ENCODE results near the gene POLRMT.
"Not testable (repeated sequence)": the region's sequence is repeated elsewhere in the genome, so short reads cannot be mapped to it uniquely, and the experiment has no call there.

The POLRMT gene

GRCh38 chr19:674282-675151 is 41.2 kb upstream of the POLRMT start:
- no peak for TF ChIP-seq CTCF (conservative IDR thresholded peaks at IDR 0.05; ENCODE audit: low read depth)
- H3K27ac ChIP-seq, result peak overlapping the region; percentile 98
- CTCF ChIA-PET, result no interaction called here
- DNase-seq (ENCODE audit: low spot score), result no peak
- POLR2A ChIA-PET (ENCODE audit: low non-redundant PET), result interaction anchor here (0.6 kb wide), 2 partner anchors 10 to 92 kb away, joined by 4 read pairs; no protein-coding TSS in a partner anchor

GRCh38 chr19:670609-671075 is 37.3 kb upstream of the POLRMT start:
- no peak for TF ChIP-seq CTCF (conservative IDR thresholded peaks at IDR 0.05; ENCODE audit: low read depth)
- DNase-seq (ENCODE audit: low spot score), result no peak
- H3K27ac ChIP-seq, result peak overlapping the region; percentile 59; the same call in 1 of the 2 replicates
- POLR2A ChIA-PET (ENCODE audit: low non-redundant PET), result no interaction called here
- CTCF ChIA-PET, result interaction anchor here (1.9 kb wide), 1 partner anchor 64 kb away, joined by 9 read pairs; no protein-coding TSS in a partner anchor

- CTCF ChIA-PET; POLR2A ChIA-PET (ENCODE audit: low non-redundant PET); H3K27ac ChIP-seq; DNase-seq (ENCODE audit: low spot score): not testable (repeated sequence)
Measured at GRCh38 chr19:668675-669434, 35.5 kb upstream of the POLRMT start.

- DNase-seq (ENCODE audit: low spot score); POLR2A ChIA-PET (ENCODE audit: low non-redundant PET): not testable (repeated sequence)
- CTCF ChIA-PET, result interaction anchor here (1.5 kb wide), 1 partner anchor 12 kb away, joined by 3 read pairs; no protein-coding TSS in a partner anchor
- peak overlapping the region; percentile 99; the same call in 1 of the 2 replicates for H3K27ac ChIP-seq
Measured at GRCh38 chr19:666985-667573, 33.7 kb upstream of the POLRMT start.

- ChIA-PET CTCF (no interaction called here), POLR2A (ENCODE audit: low non-redundant PET) (no interaction called here)
- H3K27ac ChIP-seq, result peak overlapping the region; percentile 99
- DNase-seq (ENCODE audit: low spot score), result peak; percentile 78
- peak; percentile 95 for TF ChIP-seq CTCF (conservative IDR thresholded peaks at IDR 0.05; ENCODE audit: low read depth)
Measured at GRCh38 chr19:664913-665443, 31.6 kb upstream of the POLRMT start.

- TF ChIP-seq CTCF (conservative IDR thresholded peaks at IDR 0.05; ENCODE audit: low read depth), result no peak
- ChIA-PET POLR2A (ENCODE audit: low non-redundant PET) (interaction anchor here (1.4 kb wide), 1 partner anchor 14 kb away, joined by 3 read pairs; no protein-coding TSS in a partner anchor), CTCF (interaction anchor here (0.8 to 1.7 kb wide), 2 partner anchors 13 to 70 kb away, joined by 3 to 7 read pairs; no protein-coding TSS in a partner anchor)
- no peak for DNase-seq (ENCODE audit: low spot score)
- peak overlapping the region; percentile 99 for H3K27ac ChIP-seq
Measured at GRCh38 chr19:663682-664117, 30.4 kb upstream of the POLRMT start.
